Keratinocyte (primary cell): ENCODE results near the gene C4orf36. TPM values are rescaled to one million over a fixed set of nuclear protein-coding genes. Genes with fewer than 3 reads are reported as not detected.

ENCODE experiments used
- DNase-seq: peaks from one replicate; pipeline ENCODE4 v3.0.0-alpha.2; 2011; ENCODE audit warnings: low read depth, missing footprints, low spot score
- FAIRE-seq: peaks from 2 replicates; lab custom pipeline; 2011; peaks lifted over from hg19 to GRCh38; lab: Jason Lieb, UNC
- H2AFZ ChIP-seq: 2 replicates; pipeline ENCODE4 v1.6.0; 2012; ENCODE audit warnings: low read length, control low read depth, inconsistent platforms; ENCODE audit not compliant: control insufficient read depth
- H3K27ac ChIP-seq: 2 replicates; pipeline ENCODE4 v1.5.1; 2011; ENCODE audit warnings: low read length; ENCODE audit not compliant: control insufficient read depth, insufficient read depth
- H3K27me3 ChIP-seq: 3 replicates; pipeline ENCODE4 v1.6.0; 2011; ENCODE audit warnings: low read length; ENCODE audit not compliant: control insufficient read depth, insufficient read depth; ENCODE audit errors: extremely low read depth
- H3K36me3 ChIP-seq, 2 experiments: 2 replicates in 1 of 2; 3 replicates in 1 of 2; pipeline ENCODE4 v1.5.1; 2011; ENCODE audit warnings: low read length in 2 of 2, mild to moderate bottlenecking in 1 of 2; ENCODE audit not compliant: control insufficient read depth in 2 of 2, insufficient read depth in 2 of 2; ENCODE audit errors: extremely low read depth in 1 of 2
- H3K4me1 ChIP-seq: 3 replicates; pipeline ENCODE4 v1.5.1; 2011; ENCODE audit warnings: low read length; ENCODE audit not compliant: control insufficient read depth, insufficient read depth; ENCODE audit errors: extremely low read depth
- H3K4me2 ChIP-seq: 3 replicates; pipeline ENCODE4 v1.6.0; 2011; ENCODE audit warnings: low read depth, low read length; ENCODE audit not compliant: control insufficient read depth, insufficient read depth; ENCODE audit errors: extremely low read depth
- H3K4me3 ChIP-seq, 3 experiments: fragments of 200-600 bp in 1 of 3; sonication (generic) in 1 of 3; 2 replicates in 2 of 3; 3 replicates in 1 of 3; pipeline ENCODE4 v1.5.1; 2011 to 2016; ENCODE audit warnings: low read length in 3 of 3, mild to moderate bottlenecking in 3 of 3, control low read depth in 2 of 3, inconsistent platforms in 1 of 3, low read depth in 1 of 3, mixed read lengths in 1 of 3, mixed run types in 1 of 3, moderate library complexity in 1 of 3; ENCODE audit not compliant: control insufficient read depth in 2 of 3, insufficient read depth in 2 of 3; ENCODE audit errors: extremely low read depth in 1 of 3
- H3K79me2 ChIP-seq: 2 replicates; pipeline ENCODE4 v1.6.0; 2012; ENCODE audit warnings: low read length; ENCODE audit not compliant: control insufficient read depth, insufficient read depth
- H3K9ac ChIP-seq: 3 replicates; pipeline ENCODE4 v1.6.0; 2011; ENCODE audit warnings: low read length; ENCODE audit not compliant: control insufficient read depth, insufficient read depth; ENCODE audit errors: extremely low read depth
- H3K9me1 ChIP-seq: 3 replicates; pipeline ENCODE4 v1.6.0; 2011; ENCODE audit warnings: low read length; ENCODE audit not compliant: control insufficient read depth, insufficient read depth; ENCODE audit errors: extremely low read depth
- H3K9me3 ChIP-seq: 2 replicates; pipeline ENCODE4 v1.5.1; 2012; ENCODE audit warnings: low read depth, low read length; ENCODE audit not compliant: control insufficient read depth
- H4K20me1 ChIP-seq: 3 replicates; pipeline ENCODE4 v1.6.0; 2011; ENCODE audit warnings: low read length; ENCODE audit not compliant: control insufficient read depth, insufficient read depth; ENCODE audit errors: extremely low read depth
- CTCF ChIP-seq, 3 experiments: IDR thresholded peaks in 1 of 3; conservative IDR thresholded peaks in 1 of 3; optimal IDR thresholded peaks in 1 of 3; 2 replicates in 2 of 3; 3 replicates in 1 of 3; pipeline versions ENCODE3 to v1.5.1; 2011; ENCODE audit warnings: low read length in 3 of 3, mild to moderate bottlenecking in 3 of 3, moderate library complexity in 2 of 3, control low read depth in 1 of 3, inconsistent platforms in 1 of 3; ENCODE audit not compliant: insufficient read depth in 2 of 3; ENCODE audit errors: extremely low read depth in 1 of 3
- EZH2 ChIP-seq: IDR thresholded peaks from one replicate; pipeline ENCODE4 v1.6.1; 2012; ENCODE audit warnings: inconsistent platforms, mild to moderate bottlenecking, low read length, moderate library complexity
- dilution Hi-C: fragments of 300-500 bp; cut with MboI; formaldehyde crosslinking; loops from one replicate; pipeline ENCODE4 v1.7.0; 2020; ENCODE audit warnings: low sequenced_read_pairs; ENCODE audit not compliant: extremely low pct_ligation_motif_present
- polyA plus RNA-seq, 5 experiments: library from polyadenylated mRNA; depleted of rRNA in 3 of 5; stranded (reverse) in 3 of 5; stranded (forward) in 1 of 5; unstranded in 1 of 5; fragments of >200 nt; gene quantifications; 1 replicate in 1 of 5; 2 replicates in 3 of 5; 3 replicates in 1 of 5; pipeline versions ENCODE4 v1.2.1 to v1.2.3, GENCODE V29; 2011 to 2012; ENCODE audit warnings: missing spikeins in 2 of 5, low read depth in 1 of 5, low replicate concordance in 1 of 5

Gene C4orf36
- polyA plus RNA-seq, 1 donor (not counting 4 experiments of a cell fraction or from before 2014, with no cell fraction given), result 1.2 TPM

- DNase-seq (peak; percentile 81), FAIRE-seq (peak; percentile 80)
- Histone ChIP-seq H3K9me3 (no peaks in the 10 kb centered on the region), H3K27me3 (no peaks in the 10 kb centered on the region), H3K4me2 (peak overlapping the region; percentile 50), H3K79me2 (no peaks in the 10 kb centered on the region), H3K4me3 (no peak overlapping the region), H3K27ac (peak overlapping the region; percentile 90), H2AFZ (no peak overlapping the region), H3K9ac (peak overlapping the region; percentile 59), H3K9me1 (no peaks in the 10 kb centered on the region), H3K4me1 (peaks cover 38% of the 10 kb centered on the region), H4K20me1 (no peaks in the 10 kb centered on the region), H3K36me3 (peaks cover 0 to 2% of the 10 kb centered on the region in 2 experiments)
- dilution Hi-C loops, result no loop called here
- TF ChIP-seq CTCF (optimal IDR thresholded peaks at IDR 0.05 in 1 of 3, IDR thresholded peaks at IDR 0.05 in 1 of 3, conservative IDR thresholded peaks at IDR 0.05 in 1 of 3; ENCODE audit: extremely low read depth in 1 of 3, insufficient read depth in 2 of 3, low read length in 3 of 3) (no peak), EZH2 (no peak)
Measured at GRCh38 chr4:86926435-86927086, 34.3 kb upstream of the C4orf36 start.

GRCh38 chr4:86924811-86925210, 32.6 kb upstream of the C4orf36 start:
- peak; percentile 49 for FAIRE-seq
- Histone ChIP-seq H3K9me1 (no peaks in the 10 kb centered on the region), H3K4me3 (no peak overlapping the region), H3K4me2 (no peak overlapping the region), H3K4me1 (peaks cover 42% of the 10 kb centered on the region), H3K36me3 (peaks cover 0 to under 1% of the 10 kb centered on the region in 2 experiments), H3K9ac (no peak overlapping the region), H2AFZ (peak overlapping the region; percentile 3), H3K79me2 (no peaks in the 10 kb centered on the region), H4K20me1 (no peaks in the 10 kb centered on the region), H3K27ac (peak overlapping the region; percentile 90), H3K27me3 (no peaks in the 10 kb centered on the region), H3K9me3 (no peaks in the 10 kb centered on the region)
- dilution Hi-C loops, result no loop called here
- TF ChIP-seq CTCF (optimal IDR thresholded peaks at IDR 0.05 in 1 of 3, IDR thresholded peaks at IDR 0.05 in 1 of 3, conservative IDR thresholded peaks at IDR 0.05 in 1 of 3; ENCODE audit: extremely low read depth in 1 of 3, insufficient read depth in 2 of 3, low read length in 3 of 3) (no peak), EZH2 (no peak)
- DNase-seq, result no peak
